ENCODE data around the gene SESN3.
A peak's percentile ranks its signal among the peaks of the same experiment; 100 is the strongest.

The SESN3 gene

GRCh38 chr11:95149651-95150364 lies 81.2 kb downstream of the SESN3 start:
- peak overlapping the region; percentile 94 for H2BK120ac ChIP-seq (ENCODE audit: low read depth, low read length)
- H3K4me1 ChIP-seq (ENCODE audit: control insufficient read depth, insufficient read depth, low read depth, low read length): peaks cover 20% of the 10 kb centered on the region
- H2BK12ac ChIP-seq (ENCODE audit: low read length in 2 of 2): peak overlapping the region; percentile 79 to 96
- no peaks in the 10 kb centered on the region for H3K79me1 ChIP-seq (replicated peaks; ENCODE audit: low read length, poor library complexity, severe bottlenecking)
- no peak overlapping the region for H2AFZ ChIP-seq (ENCODE audit: low read depth, low read length)
- no peak overlapping the region for H3K4me2 ChIP-seq (ENCODE audit: low read length, poor library complexity, severe bottlenecking)
- peak overlapping the region; percentile 91 for H3K9ac ChIP-seq (ENCODE audit: low read length)
- no peaks in the 10 kb centered on the region for H3K9me3 ChIP-seq (ENCODE audit: control insufficient read depth, low read length)
- no peaks in the 10 kb centered on the region for H3K36me3 ChIP-seq (ENCODE audit: control insufficient read depth in 1 of 2, insufficient read depth in 2 of 2, low read depth in 1 of 2, low read length in 2 of 2)
- peak overlapping the region in 1 of 2 experiments; percentile 86 for H3K4me3 ChIP-seq (ENCODE audit: insufficient read depth in 1 of 2, low read depth in 1 of 2, low read length in 2 of 2)
- H3K4ac ChIP-seq (ENCODE audit: low read depth in 1 of 2, low read length in 2 of 2): peak overlapping the region; percentile 86 to 93
- H2BK5ac ChIP-seq (ENCODE audit: low read depth, low read length, poor library complexity, severe bottlenecking): no peak overlapping the region
- no peak overlapping the region for H3K23ac ChIP-seq (ENCODE audit: low read length in 2 of 2)
- H3K27me3 ChIP-seq (ENCODE audit: control insufficient read depth in 1 of 2, insufficient read depth in 1 of 2, low read length in 2 of 2): no peaks in the 10 kb centered on the region
- peak overlapping the region; percentile 99 for H4K91ac ChIP-seq (ENCODE audit: low read length)
- peak overlapping the region; percentile 13 for H2AK5ac ChIP-seq (ENCODE audit: low read length, severe bottlenecking)
- peak overlapping the region; percentile 78 to 85 for H3K18ac ChIP-seq (ENCODE audit: low read depth in 1 of 2, low read length in 2 of 2)
- H3K14ac ChIP-seq (ENCODE audit: low read length in 2 of 2): peak overlapping the region in 1 of 2 experiments; percentile 70
- peak; percentile 45 for DNase-seq
- peak overlapping the region; percentile 0 for H3K27ac ChIP-seq (ENCODE audit: low read length, poor library complexity, severe bottlenecking)
- H4K8ac ChIP-seq (ENCODE audit: low read length): peak overlapping the region; percentile 93
- 38% methylated on average over 19 of the region's 23 CpGs for WGBS
- peak overlapping the region; percentile 84 for H2BK15ac ChIP-seq (ENCODE audit: low read depth, poor library complexity, severe bottlenecking)

GRCh38 chr11:95148938-95149337 lies 82.1 kb downstream of the SESN3 start:
- Histone ChIP-seq H3K27ac (ENCODE audit: low read length, poor library complexity, severe bottlenecking) (peak overlapping the region; percentile 22), H3K4me1 (ENCODE audit: control insufficient read depth, insufficient read depth, low read depth, low read length) (peaks cover 20% of the 10 kb centered on the region), H3K4me3 (ENCODE audit: insufficient read depth in 1 of 2, low read depth in 1 of 2, low read length in 2 of 2) (no peak overlapping the region), H3K9me3 (ENCODE audit: control insufficient read depth, low read length) (no peaks in the 10 kb centered on the region), H3K27me3 (ENCODE audit: control insufficient read depth in 1 of 2, insufficient read depth in 1 of 2, low read length in 2 of 2) (no peaks in the 10 kb centered on the region), H2BK12ac (ENCODE audit: low read length in 2 of 2) (peak overlapping the region; percentile 85 to 98), H4K91ac (ENCODE audit: low read length) (peak overlapping the region; percentile 87), H3K79me1 (replicated peaks; ENCODE audit: low read length, poor library complexity, severe bottlenecking) (no peaks in the 10 kb centered on the region), H2AFZ (ENCODE audit: low read depth, low read length) (no peak overlapping the region), H3K18ac (ENCODE audit: low read depth in 1 of 2, low read length in 2 of 2) (peak overlapping the region; percentile 68 to 81), H2BK15ac (ENCODE audit: low read depth, poor library complexity, severe bottlenecking) (no peak overlapping the region), H3K4me2 (ENCODE audit: low read length, poor library complexity, severe bottlenecking) (no peak overlapping the region), H2BK120ac (ENCODE audit: low read depth, low read length) (no peak overlapping the region), H4K8ac (ENCODE audit: low read length) (peak overlapping the region; percentile 87), H3K14ac (ENCODE audit: low read length in 2 of 2) (peak overlapping the region in 1 of 2 experiments; percentile 58), H2AK5ac (ENCODE audit: low read length, severe bottlenecking) (peak overlapping the region; percentile 19), H3K9ac (ENCODE audit: low read length) (no peak overlapping the region), H3K4ac (ENCODE audit: low read depth in 1 of 2, low read length in 2 of 2) (peak overlapping the region in 1 of 2 experiments; percentile 83), H3K36me3 (ENCODE audit: control insufficient read depth in 1 of 2, insufficient read depth in 2 of 2, low read depth in 1 of 2, low read length in 2 of 2) (no peaks in the 10 kb centered on the region), H3K23ac (ENCODE audit: low read length in 2 of 2) (peak overlapping the region in 1 of 2 experiments; percentile 32), H2BK5ac (ENCODE audit: low read depth, low read length, poor library complexity, severe bottlenecking) (no peak overlapping the region)
- no peak for DNase-seq
- WGBS: 71% methylated on average over 2 of the region's 2 CpGs

GRCh38 chr11:95148406-95148805 lies 82.6 kb downstream of the SESN3 start:
- Histone ChIP-seq H4K8ac (ENCODE audit: low read length) (peak overlapping the region; percentile 77), H2BK15ac (ENCODE audit: low read depth, poor library complexity, severe bottlenecking) (no peak overlapping the region), H3K18ac (ENCODE audit: low read depth in 1 of 2, low read length in 2 of 2) (peak overlapping the region; percentile 71 to 81), H2BK12ac (ENCODE audit: low read length in 2 of 2) (peak overlapping the region; percentile 44 to 96), H3K4ac (ENCODE audit: low read depth in 1 of 2, low read length in 2 of 2) (peak overlapping the region; percentile 10 to 69), H2BK120ac (ENCODE audit: low read depth, low read length) (peak overlapping the region; percentile 81), H2AK5ac (ENCODE audit: low read length, severe bottlenecking) (peak overlapping the region; percentile 47), H3K14ac (ENCODE audit: low read length in 2 of 2) (no peak overlapping the region), H3K9ac (ENCODE audit: low read length) (no peak overlapping the region), H2AFZ (ENCODE audit: low read depth, low read length) (no peak overlapping the region), H3K36me3 (ENCODE audit: control insufficient read depth in 1 of 2, insufficient read depth in 2 of 2, low read depth in 1 of 2, low read length in 2 of 2) (no peaks in the 10 kb centered on the region), H3K23ac (ENCODE audit: low read length in 2 of 2) (no peak overlapping the region), H3K4me1 (ENCODE audit: control insufficient read depth, insufficient read depth, low read depth, low read length) (peaks cover 20% of the 10 kb centered on the region), H4K91ac (ENCODE audit: low read length) (peak overlapping the region; percentile 89), H3K4me2 (ENCODE audit: low read length, poor library complexity, severe bottlenecking) (no peak overlapping the region), H3K79me1 (replicated peaks; ENCODE audit: low read length, poor library complexity, severe bottlenecking) (no peaks in the 10 kb centered on the region), H3K9me3 (ENCODE audit: control insufficient read depth, low read length) (no peaks in the 10 kb centered on the region), H3K27ac (ENCODE audit: low read length, poor library complexity, severe bottlenecking) (peak overlapping the region; percentile 19), H3K27me3 (ENCODE audit: control insufficient read depth in 1 of 2, insufficient read depth in 1 of 2, low read length in 2 of 2) (no peaks in the 10 kb centered on the region), H3K4me3 (ENCODE audit: insufficient read depth in 1 of 2, low read depth in 1 of 2, low read length in 2 of 2) (no peak overlapping the region), H2BK5ac (ENCODE audit: low read depth, low read length, poor library complexity, severe bottlenecking) (no peak overlapping the region)
- DNase-seq: peak; percentile 49

GRCh38 chr11:95147364-95147905 lies 83.6 kb downstream of the SESN3 start:
- Histone ChIP-seq H3K79me1 (replicated peaks; ENCODE audit: low read length, poor library complexity, severe bottlenecking) (no peaks in the 10 kb centered on the region), H2AFZ (ENCODE audit: low read depth, low read length) (no peak overlapping the region), H2BK15ac (ENCODE audit: low read depth, poor library complexity, severe bottlenecking) (no peak overlapping the region), H4K91ac (ENCODE audit: low read length) (no peak overlapping the region), H3K23ac (ENCODE audit: low read length in 2 of 2) (no peak overlapping the region), H4K8ac (ENCODE audit: low read length) (no peak overlapping the region), H3K4me3 (ENCODE audit: insufficient read depth in 1 of 2, low read depth in 1 of 2, low read length in 2 of 2) (peak overlapping the region in 1 of 2 experiments; percentile 25), H2AK5ac (ENCODE audit: low read length, severe bottlenecking) (no peak overlapping the region), H2BK5ac (ENCODE audit: low read depth, low read length, poor library complexity, severe bottlenecking) (no peak overlapping the region), H2BK12ac (ENCODE audit: low read length in 2 of 2) (no peak overlapping the region), H3K4me1 (ENCODE audit: control insufficient read depth, insufficient read depth, low read depth, low read length) (peaks cover 20% of the 10 kb centered on the region), H3K36me3 (ENCODE audit: control insufficient read depth in 1 of 2, insufficient read depth in 2 of 2, low read depth in 1 of 2, low read length in 2 of 2) (no peaks in the 10 kb centered on the region), H3K4ac (ENCODE audit: low read depth in 1 of 2, low read length in 2 of 2) (no peak overlapping the region), H2BK120ac (ENCODE audit: low read depth, low read length) (no peak overlapping the region), H3K27ac (ENCODE audit: low read length, poor library complexity, severe bottlenecking) (peak overlapping the region; percentile 40), H3K9ac (ENCODE audit: low read length) (peak overlapping the region; percentile 14), H3K9me3 (ENCODE audit: control insufficient read depth, low read length) (no peaks in the 10 kb centered on the region), H3K27me3 (ENCODE audit: control insufficient read depth in 1 of 2, insufficient read depth in 1 of 2, low read length in 2 of 2) (no peaks in the 10 kb centered on the region), H3K18ac (ENCODE audit: low read depth in 1 of 2, low read length in 2 of 2) (no peak overlapping the region), H3K4me2 (ENCODE audit: low read length, poor library complexity, severe bottlenecking) (no peak overlapping the region), H3K14ac (ENCODE audit: low read length in 2 of 2) (no peak overlapping the region)
- 0% methylated on average over 2 of the region's 4 CpGs for WGBS
- peak; percentile 98 for DNase-seq
